OCI-M2 (cell line): ENCODE data around the gene GGTLC2.
"Not testable (repeated sequence)": the region's sequence is repeated elsewhere in the genome, so short reads cannot be mapped to it uniquely, and the experiment has no call there.

Experiments
- DNase-seq: peaks from one replicate; lab custom pipeline; 2025; ENCODE audit not compliant: unreplicated experiment; lab: John Stamatoyannopoulos, UW

Gene GGTLC2

DNA sequence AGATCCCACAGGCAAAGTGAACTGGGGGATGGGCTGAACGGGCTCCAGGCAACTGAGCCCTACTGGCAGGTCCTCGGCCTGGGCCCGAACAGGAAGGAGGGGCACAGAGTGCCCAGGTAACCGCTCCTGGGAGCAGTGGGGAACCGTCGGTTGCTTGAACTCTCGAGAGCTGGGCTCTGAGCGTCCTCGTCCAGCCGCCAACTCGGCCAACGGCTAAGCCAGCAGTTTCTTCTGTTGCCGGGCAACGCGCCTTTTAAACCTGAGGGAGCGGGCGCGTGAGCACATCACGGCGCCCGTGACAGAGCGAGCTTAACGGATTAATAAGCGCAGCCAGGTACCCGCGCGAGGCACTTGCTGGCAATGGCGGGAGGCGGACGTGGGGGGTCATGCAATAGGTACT is at the start of gene GGTLC2:
Gene GGTLC2, plus strand, starts transcription at position 301 of the 400 bp plus-strand sequence. CDS start 1,732 bp downstream, outside the sequence.
- not testable (repeated sequence) for DNase-seq

DNA sequence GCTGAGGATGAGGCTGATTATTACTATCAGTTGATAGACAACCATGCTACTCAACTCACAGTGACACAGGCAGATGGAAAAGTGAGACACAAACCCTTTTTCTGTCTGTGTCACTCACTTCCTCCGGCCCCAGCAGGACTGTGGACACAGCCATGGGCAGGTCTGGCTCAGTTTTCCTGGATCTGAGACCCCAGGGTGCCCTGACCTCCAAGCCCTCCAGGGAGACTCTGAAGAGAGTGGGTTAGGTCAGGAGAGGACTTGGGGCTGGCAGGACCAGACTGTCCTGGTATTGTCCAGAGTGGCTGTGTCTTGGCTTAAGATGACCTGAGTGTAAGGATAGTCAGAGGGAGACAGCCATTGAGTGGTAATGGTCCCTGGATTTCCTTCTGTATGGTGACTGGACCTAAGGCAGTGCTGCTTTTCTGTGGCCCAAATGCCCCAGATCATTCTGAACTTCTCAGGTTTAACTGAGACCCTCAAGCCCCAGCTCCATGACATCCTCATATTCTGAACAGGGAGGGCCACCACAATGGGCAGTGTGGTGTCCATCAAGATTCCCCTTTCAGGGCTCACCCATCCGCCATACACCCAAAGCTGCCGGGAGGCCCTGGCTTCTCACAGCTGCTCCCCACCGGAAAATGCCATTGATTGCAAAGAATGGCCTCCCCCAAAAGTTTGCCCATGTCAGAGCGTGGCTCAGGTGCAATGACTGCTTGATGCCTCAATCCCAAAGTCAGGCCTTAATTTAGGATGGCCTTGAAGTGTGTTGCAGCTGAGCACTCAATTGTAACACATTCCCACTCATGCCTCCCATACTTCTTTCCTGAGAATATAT is 49.2 kb upstream of the GGTLC2 start:
- no peak for DNase-seq

DNA sequence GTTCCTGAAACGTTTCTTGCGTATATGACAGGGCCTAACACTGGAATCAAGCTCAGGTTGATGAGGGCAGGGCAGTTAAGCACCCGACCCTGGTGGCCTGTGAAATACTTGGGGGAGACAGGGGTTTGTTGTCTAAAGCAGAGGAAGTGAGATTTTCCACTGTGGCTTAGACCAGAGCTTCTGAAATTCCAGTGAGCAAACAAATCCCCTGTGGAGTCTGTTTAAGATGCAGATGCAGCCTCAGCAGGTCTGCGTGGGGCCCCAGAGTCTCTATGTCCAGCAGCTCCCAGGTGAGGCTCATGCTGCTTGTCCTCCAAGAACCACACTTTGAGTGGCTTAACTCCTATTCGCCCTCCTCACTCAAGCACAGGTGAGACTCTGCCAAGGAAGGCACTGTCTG is 46.3 kb upstream of the GGTLC2 start:
- no peak for DNase-seq

DNA sequence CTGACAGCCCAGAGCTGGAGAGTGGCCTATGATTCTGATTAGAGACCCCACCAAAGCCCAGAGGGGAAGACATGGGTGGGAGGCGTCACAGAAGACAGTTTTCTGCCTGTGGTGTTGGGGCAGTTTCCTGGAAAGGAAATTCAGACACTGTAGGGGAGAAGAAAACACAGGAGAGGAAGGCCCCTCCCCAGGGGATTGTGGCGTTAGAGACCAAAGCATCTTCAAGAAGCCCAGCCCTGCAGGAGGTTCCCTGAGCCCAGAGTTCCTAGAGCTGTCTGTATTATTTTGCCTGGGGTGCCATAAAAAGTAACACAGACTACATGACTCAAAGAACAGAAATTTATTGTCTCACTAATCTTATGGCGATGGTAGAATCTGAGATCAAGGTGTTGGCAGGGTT is 45.2 kb upstream of the GGTLC2 start:
- no peak for DNase-seq

DNA sequence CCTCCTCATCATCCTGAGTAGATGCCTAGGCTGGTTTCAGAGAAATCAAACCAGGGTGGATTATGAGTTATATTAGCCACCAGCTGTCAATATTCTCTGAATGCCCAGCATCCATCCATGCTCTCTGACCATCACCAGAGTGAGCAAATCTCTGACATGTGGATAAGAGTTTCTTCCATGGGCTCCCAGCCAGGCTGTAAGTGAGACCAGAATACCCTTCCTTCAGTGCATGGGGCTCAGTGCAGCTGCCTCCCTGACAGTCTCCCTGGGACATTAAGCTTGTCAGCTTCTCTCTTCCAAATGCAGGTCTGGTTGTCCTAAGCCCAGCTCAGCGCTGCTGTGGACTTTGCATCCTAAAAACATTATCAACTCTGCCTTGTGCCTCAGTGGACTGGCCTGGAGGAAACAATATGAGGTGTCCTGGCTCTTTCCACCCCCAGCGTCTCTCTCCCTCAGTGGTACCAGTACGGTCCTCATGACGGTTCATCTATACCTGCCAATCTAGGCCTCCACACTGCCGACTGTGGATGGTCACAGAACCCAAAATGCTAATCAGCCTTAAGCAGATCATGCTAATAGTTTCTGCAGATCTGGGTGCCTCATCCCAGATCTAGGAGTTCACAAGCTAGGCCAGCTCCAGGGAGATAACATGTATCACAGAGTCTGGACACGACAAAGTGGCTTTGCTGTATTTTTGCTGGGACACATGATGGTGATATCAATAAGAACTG is 43.7 kb upstream of the GGTLC2 start:
- DNase-seq, result no peak

DNA sequence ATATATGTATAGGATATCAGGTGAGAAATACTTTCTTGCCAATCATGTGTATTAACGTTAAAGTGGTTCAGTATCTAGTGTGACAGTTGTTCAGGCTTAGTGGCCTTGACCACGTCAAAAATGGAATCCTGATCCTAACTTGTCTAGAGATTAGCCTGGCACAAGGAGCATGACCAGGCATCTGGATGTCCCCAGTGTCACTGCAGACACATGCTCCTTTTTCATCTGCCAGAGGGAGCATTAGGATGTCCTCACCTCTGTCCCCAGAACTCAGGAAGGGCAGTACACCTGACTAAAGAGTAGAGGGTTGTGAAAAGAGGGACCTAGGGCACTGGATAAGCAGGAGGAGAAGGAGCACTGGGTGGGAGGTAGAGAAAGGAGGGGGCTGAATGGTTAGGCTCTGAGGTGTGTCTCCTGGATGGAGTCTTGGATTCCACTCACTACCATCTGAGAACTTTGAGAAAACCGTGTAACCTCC is 40.9 kb upstream of the GGTLC2 start:
- DNase-seq, result no peak

DNA sequence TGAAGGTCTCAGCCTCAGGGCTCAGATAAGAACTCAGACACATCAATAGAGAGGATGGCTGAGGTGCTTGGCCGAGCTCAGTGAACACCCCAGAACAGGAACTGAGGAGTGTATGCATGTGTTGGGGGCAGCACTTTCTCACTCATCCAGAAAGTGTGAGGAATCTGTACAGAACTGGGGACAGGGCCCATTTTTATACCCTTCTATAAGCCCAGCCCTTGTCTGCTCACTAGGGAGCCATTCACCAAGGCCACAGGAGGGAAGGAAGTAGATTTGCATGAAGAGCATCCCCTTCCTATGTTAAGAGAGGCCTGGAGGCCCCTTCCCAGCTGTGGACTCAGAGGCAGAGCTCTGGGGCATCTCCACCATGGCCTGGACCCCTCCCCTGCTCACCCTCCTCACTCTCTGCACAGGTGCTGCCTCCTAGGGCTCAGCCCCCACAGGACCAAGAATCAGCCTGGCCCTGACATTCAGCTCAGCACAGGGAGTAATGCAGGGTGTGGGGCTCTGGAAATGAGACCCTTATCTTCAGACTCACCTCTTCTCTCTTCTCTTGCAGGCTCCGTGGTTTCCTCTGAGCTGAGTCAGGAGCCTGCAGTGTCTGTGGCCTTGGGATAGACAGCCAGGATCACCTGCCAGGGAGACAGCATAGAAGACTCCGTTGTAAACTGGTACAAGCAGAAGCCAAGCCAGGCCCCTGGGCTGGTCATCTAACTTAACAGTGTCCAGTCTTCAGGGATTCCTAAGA is 39.9 kb upstream of the GGTLC2 start:
- DNase-seq, result no peak

DNA sequence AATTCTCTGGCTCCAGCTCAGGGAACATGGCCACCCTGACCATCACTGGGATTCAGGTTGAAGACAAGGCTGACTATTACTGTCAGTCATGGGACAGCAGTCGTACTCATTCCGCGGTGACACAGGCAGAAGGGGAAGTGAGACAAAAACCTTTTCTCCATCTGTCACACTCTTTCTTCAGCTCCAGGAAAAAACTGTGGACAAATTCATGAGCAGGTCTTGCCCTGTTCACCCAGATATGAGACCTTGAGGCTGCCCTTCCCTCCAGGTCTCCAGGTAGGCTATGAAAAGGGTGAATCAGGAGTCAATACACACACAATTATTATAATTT is 39.4 kb upstream of the GGTLC2 start:
- DNase-seq, result no peak

DNA sequence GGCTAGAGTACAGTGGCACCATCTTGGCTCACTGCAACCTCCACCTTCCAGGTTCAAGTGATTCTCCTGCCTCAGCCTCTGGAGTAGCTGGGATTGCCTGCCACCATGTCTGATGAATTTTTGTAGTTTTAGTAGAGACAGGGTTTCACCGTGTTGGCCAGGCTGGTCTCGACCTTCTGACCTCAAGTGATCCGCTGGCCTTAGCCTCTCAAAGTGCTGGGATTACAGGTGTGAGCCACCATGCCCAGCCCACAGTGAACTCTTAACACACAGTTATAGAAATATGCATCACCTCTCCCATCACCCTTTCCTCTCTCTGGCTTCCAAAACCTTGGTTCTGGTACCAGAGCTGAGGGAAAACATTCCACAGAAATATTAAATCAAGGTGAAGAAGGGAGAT is 36.4 kb upstream of the GGTLC2 start:
- DNase-seq, result not testable (repeated sequence)

DNA sequence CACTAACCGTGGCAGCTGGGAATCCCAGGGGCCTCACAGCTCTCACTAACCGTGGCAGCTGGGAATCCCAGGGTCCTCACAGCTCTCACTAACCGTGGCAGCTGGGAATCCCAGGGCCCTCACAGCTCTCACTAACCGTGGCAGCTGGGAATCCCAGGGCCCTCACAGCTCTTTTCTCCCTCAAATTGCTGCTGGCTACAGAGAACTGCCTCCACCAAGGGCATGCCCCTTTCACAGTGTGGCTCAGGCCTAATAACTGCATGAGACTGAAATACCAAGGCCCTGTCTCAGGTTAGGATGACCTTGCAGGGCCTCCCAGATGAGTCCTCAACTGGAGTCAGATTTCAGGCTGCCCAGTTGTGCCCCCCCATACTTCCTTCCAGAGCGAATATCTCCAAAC is 35.1 kb upstream of the GGTLC2 start:
- no peak for DNase-seq

DNA sequence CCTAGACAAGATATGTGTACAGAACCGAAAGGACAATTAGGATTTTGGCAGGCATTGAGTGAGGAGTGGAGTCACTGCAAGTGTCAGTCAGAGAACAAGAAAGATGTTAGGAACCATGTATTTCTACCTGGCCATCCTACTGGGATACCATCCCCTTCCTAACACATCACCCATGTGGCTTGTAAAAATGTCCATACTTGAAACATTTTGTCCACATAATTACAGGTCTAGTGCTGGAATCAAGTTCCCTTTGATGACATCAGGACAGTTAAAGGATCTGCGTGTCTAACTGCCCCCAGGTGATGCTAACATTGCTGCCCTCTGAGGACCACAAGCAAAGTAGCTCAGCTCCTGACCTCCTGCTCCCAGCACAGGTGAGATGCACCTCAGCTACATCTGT is 31.9 kb upstream of the GGTLC2 start:
- no peak for DNase-seq

DNA sequence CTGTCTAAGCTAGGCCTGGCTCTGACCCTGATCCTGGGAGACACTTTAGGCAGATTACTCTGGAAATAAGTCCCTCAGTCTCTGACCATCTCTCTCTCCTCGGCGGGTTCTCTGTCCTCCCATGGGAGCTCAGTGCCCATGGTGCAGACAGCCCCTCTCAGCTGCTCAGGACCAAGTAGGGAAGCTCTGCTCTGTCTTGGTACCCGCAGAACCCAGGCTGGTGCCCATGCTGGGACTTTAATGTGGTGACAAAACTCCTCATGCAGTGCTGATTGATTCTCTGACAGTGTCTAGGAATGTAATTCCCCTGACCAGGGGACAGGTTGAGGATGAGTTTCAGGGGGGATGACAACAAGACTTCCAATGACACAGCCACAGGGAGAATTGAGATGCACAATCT is 30.3 kb upstream of the GGTLC2 start:
- no peak for DNase-seq

DNA sequence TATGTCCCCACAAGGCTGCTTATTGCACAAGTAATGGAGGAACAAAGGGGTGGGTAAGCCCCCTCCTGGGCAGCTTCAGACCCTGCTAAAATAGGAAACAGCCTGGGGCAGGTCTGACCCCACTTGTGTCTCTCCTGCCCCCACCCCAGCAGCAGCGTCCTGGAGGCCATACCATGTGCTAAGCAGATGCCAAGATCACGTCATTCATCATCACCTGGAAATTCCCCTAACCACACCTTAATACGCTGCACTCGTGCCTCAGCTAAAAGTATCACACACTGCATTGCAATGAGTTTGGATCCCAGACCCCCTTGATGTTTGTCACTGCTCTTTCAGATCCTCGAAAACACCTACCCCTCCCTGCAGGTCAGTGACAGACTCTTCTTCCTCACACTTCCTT is 27.8 kb upstream of the GGTLC2 start:
- no peak for DNase-seq

DNA sequence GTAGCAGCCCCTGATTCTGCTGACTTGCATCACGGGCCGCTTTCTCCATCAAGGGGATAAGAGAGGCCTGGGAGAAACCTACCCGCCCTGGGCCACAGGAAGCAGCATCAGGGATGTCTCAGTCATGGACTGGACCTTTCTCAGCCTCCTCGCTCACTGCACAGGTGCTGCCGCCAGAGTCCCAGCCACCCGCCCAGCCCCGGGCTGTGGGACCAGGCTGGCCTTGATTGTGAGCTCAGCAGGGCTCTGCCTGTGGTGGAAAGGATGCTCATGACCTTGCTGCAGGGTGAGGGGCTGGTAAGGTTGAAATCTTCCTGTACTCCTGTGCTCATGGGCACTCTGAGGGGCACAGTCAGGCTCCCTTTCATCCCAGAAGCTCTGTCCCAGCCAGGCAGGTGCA is 26.0 kb upstream of the GGTLC2 start:
- DNase-seq, result no peak

DNA sequence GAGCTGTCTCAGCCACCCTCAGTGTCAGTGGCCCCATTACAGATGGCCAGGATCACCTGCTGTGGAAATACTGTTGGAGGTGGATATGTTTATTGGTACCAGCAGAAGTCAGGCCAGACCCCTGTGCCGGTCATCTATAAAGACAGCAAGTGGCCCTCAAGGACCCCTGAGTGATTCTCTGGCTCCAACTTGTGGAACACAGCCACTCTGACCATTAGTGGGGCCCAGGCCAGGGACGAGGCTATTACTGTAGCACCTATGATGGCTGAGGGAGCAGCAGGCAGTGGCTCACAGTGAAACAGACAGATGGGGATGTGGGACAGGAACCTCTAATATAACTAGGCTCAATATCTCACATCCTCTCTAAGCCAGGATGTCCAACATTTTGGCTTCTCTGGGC is 25.5 kb upstream of the GGTLC2 start:
- DNase-seq, result no peak

DNA sequence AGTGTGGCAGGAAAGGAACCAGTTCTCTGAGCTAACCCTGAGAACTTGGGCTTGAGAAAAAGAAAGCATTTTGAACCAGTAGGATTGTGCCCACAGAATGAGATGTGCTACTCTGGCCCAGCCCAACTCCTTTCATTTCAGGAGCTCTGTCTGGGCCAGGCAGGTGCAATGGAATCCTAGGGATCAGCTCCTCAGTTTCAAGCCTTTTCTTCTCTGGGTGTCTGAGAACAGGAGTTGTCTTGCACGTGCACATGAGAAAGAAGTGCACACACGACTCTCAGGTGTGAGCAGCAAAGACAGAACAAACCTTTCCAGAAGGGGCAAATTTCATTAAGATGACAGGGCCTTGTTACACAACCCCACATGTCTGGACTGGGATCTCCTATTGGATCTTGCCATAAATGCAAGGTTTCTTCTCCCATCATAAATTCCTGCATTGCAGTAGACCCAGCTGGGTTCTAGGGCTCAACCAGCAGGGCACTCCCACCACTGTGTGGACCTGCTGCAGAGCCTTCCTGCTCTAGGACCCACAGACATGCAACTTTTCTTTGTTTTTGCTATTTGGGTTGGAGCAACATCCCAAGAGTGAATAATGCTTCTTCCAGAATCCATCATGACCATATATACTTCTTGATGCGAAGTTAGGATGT is 24.5 kb upstream of the GGTLC2 start:
- DNase-seq, result no peak

DNA sequence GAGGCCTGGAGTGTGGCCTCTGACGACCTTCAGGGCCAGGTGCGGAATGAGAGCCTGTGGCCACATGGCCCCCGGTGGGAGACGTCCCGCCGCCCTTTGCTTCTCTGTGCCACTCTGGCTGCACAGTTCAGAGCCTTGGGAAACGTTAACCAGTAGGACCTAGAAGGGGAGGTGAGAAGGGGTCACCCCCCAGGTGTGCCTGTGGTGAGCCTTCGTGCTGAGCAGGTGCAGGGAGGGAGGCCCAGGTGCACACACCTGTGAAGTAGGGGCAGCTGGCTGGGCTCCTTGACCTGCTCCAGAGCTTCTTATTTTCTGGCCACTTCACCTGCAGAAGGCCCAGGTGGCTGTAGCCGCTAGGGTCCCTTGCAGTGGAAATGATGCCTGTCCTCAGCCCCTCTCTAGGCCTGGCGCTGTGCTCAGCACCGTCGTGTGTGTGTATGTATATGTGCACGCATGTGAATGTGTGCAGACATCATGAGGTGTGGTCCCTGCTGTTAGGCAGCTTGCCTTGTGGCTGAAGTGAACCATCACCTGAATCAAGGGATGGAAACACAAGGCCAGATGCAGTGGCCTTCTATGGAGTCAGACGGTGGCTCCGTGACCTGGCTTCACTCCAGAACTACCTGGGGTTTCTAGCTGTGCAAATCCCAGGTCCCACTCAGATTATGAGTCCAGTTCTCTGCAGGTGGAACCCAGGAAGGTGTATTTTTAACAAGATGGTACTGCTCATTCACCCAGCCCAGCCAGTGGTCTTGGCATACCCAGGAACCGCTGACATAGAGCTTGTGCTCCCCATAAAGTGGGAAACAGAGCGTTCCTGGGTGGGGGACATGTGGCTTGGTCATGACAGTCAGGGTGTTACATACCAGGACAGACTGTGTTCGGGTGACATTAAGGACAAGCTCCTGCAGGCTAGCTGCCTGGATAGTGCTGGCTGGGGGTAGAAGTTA is 15.6 kb upstream of the GGTLC2 start:
- DNase-seq, result not testable (repeated sequence)

DNA sequence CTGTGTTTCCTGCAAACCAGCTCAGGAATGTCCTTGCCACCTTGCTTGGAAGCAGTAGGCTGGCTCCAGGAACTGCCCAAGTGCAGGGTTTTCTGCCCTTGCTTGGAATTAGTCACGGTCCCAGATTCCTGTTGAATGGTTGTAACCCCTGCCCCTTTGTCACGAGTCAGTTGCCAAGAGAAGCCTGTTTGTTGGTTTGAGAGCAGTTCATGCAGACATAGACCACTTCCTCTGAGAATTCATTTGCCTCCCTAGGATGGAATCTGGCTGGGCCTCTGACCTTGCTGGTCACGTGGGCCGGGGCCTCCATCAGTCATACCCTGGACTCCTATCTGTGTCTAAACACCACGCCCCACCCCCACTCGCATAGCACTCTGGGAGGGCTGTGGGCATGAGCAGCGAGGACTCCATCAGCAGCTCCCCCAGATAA is 13.2 kb upstream of the GGTLC2 start:
- not testable (repeated sequence) for DNase-seq

DNA sequence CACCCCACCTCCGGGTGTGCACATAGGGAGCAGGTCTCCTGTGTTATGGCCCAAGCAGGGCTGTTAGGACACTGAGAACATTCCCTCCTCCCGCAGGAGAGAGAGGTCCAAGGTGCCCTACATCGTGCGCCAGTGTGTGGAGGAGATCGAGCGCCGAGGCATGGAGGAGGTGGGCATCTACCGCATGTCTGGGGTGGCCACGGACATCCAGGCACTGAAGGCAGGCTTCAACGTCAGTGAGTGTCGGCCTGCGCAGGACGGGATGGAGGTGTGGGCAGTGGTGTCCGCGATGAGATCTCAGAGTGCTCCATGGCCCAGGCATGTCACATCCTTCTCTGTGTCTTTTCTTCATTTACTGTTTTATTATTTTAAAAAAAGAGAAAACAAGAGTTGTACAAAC is 12.2 kb upstream of the GGTLC2 start:
- not testable (repeated sequence) for DNase-seq

DNA sequence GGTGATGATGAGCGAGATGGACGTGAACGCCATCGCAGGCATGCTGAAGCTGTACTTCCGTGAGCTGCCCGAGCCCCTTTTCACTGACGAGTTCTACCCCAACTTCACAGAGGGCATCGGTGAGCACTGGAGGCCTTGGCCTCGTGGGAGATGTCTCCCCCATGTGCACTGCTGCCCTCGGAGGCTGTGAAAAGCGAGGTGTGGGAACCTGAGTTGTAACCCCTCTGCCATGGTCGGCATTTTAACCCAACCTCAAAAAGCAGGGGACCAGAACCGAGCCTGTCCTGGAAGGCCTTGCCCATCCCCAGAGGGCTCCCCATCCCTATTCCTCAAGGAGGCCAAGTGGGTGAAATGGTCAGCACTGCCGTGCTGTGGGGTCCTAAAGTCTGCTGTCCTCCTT is 10.9 kb upstream of the GGTLC2 start:
- DNase-seq, result not testable (repeated sequence)
